Lower leg skin (tissue), 4 donors: ENCODE results near the gene SDK1. TPM values are rescaled to one million over a fixed set of nuclear protein-coding genes. Genes with fewer than 3 reads are reported as not detected.

ENCODE experiments used
- DNase-seq, 2 donors: peaks; one replicate each; pipeline ENCODE4 v3.0.0-alpha.2; 2019; ENCODE audit warnings: low spot score in 2 of 2
- H3K4me3 ChIP-seq: fragments of 200-600 bp; sonication (generic); 2 replicates; pipeline ENCODE4 v1.5.1; 2017; ENCODE audit warnings: mild to moderate bottlenecking, low read depth; ENCODE audit not compliant: poor library complexity, severe bottlenecking
- CTCF ChIP-seq, 3 donors: fragments of 450-650 bp; IDR thresholded peaks; one replicate each; pipeline ENCODE4 v1.5.1; 2016; ENCODE audit warnings: antibody characterized with exemption in 3 of 3, mild to moderate bottlenecking in 3 of 3, moderate library complexity in 2 of 3
- POLR2A ChIP-seq, 2 donors: fragments of 450-650 bp; IDR thresholded peaks; one replicate each; pipeline ENCODE4 v1.6.1; 2016 to 2017; ENCODE audit warnings: antibody characterized with exemption in 2 of 2, mild to moderate bottlenecking in 1 of 2, moderate library complexity in 1 of 2
- WGBS, 2 donors: methylation state at CpG; one replicate each; pipeline ENCODE4 v1.1.5; 2018; 5-methylcytosine and 5-hydroxymethylcytosine counted together
- intact Hi-C: fragments of 100-400 bp; cut with DNase I; formaldehyde crosslinking; loops from one replicate; pipeline ENCODE4 v1.15.0; 2023; ENCODE audit warnings: low total_unique reads
- total RNA-seq, 4 donors: library from RNA; depleted of rRNA; stranded (reverse); fragments of >200 nt; gene quantifications; one replicate each; pipeline ENCODE4 v1.1.0, GENCODE V29; 2016

SDK1 gene
- total RNA-seq, 4 donors from 2014 or later, result 1.9 to 7.2 (median 5.1) TPM

GRCh38 chr7:3271298-3271697 is 29.8 kb upstream of the SDK1 start:
- no peak for TF ChIP-seq CTCF (IDR thresholded peaks at IDR 0.05)
- no peak for TF ChIP-seq POLR2A (IDR thresholded peaks at IDR 0.05)
- 87 to 94% methylated on average over 2 of the region's 2 CpGs for WGBS, 2 donors
- intact Hi-C loops, result no loop called here
- DNase-seq, result no peak
- no peak overlapping the region for H3K4me3 ChIP-seq

GRCh38 chr7:3272691-3273141 is 28.3 kb upstream of the SDK1 start:
- DNase-seq, result no peak
- no peak for TF ChIP-seq POLR2A (IDR thresholded peaks at IDR 0.05)
- no peak for TF ChIP-seq CTCF (IDR thresholded peaks at IDR 0.05)

GRCh38 chr7:3274131-3274530 is 26.9 kb upstream of the SDK1 start:
- WGBS, 2 donors, result 74 to 81% methylated on average over 1 of the region's 1 CpG
- no peak overlapping the region for H3K4me3 ChIP-seq
- no peak for TF ChIP-seq CTCF (IDR thresholded peaks at IDR 0.05)
- no peak for TF ChIP-seq POLR2A (IDR thresholded peaks at IDR 0.05)
- no peak for DNase-seq
- intact Hi-C loops, result no loop called here

More at GRCh38 chr7:3272691-3273141, 28.3 kb upstream of the SDK1 start:
- no peak overlapping the region for H3K4me3 ChIP-seq
- 55 to 62% methylated on average over 2 of the region's 2 CpGs for WGBS, 2 donors
- intact Hi-C loops, result no loop called here

- TF ChIP-seq POLR2A (IDR thresholded peaks at IDR 0.05) (no peak), CTCF (IDR thresholded peaks at IDR 0.05) (no peak)
- intact Hi-C loops, result no loop called here
- no peak for DNase-seq
- WGBS, 2 donors, result 60 to 72% methylated on average over 4 of the region's 4 CpGs
- H3K4me3 ChIP-seq, result no peak overlapping the region
Measured at GRCh38 chr7:3277604-3278572, 23.2 kb upstream of the SDK1 start.

- TF ChIP-seq POLR2A (IDR thresholded peaks at IDR 0.05) (no peak), CTCF (IDR thresholded peaks at IDR 0.05) (no peak)
- WGBS, 2 donors, result 83 to 88% methylated on average over 3 of the region's 3 CpGs
Measured at GRCh38 chr7:3279147-3279818, 21.8 kb upstream of the SDK1 start.

More at GRCh38 chr7:3279147-3279818, 21.8 kb upstream of the SDK1 start:
- intact Hi-C loops, result no loop called here
- no peak overlapping the region for H3K4me3 ChIP-seq
- no peak for DNase-seq
